HG03521 (cell line): Measurements from ENCODE around the gene FBXO39.
"Not testable (repeated sequence)": the region's sequence is repeated elsewhere in the genome, so short reads cannot be mapped to it uniquely, and the experiment has no call there.

Source experiments
- ATAC-seq: cut with Tn5 transposase; IDR thresholded peaks from one replicate; pipeline ENCODE4 v1.9.1; 2021; ENCODE audit warnings: mild to moderate bottlenecking, moderate library complexity; ENCODE audit not compliant: unreplicated experiment

FBXO39 gene

DNA sequence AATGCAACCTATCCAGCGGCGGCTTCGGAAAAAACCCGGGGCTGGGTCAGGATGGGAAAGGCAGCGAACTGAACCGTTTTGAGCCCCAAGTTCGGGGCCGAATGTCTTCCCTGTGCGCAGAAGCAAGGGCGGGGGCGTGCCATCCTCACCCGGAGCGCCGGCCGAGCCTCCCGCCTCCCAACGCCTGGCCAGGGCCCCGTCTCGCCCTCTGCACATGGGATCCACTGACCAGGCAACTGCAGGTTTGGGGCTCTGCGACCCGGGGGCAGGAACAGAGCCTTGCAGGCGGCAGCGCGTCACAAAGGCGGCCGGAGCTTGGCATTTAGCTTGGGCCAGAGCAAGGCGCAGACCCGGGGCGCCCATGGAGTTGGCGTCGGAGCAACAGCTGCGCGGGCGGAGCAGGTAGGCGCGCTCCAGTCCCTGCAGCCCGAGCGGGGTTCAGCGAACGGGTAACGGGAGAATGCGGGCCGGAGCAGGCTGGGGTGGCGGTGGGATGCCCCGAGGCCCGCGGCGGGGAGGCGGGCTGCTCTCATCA lies at the start of gene FBXO39:
Gene FBXO39 (plus strand): TSS at position 345 of the 535 bp plus-strand sequence. CDS start 3,654 bp downstream, outside the sequence.
- no peak for ATAC-seq

- ATAC-seq, result no peak
These were observed 46.5 kb upstream of the FBXO39 start for GRCh38 chr17:6729531-6729930.

DNA sequence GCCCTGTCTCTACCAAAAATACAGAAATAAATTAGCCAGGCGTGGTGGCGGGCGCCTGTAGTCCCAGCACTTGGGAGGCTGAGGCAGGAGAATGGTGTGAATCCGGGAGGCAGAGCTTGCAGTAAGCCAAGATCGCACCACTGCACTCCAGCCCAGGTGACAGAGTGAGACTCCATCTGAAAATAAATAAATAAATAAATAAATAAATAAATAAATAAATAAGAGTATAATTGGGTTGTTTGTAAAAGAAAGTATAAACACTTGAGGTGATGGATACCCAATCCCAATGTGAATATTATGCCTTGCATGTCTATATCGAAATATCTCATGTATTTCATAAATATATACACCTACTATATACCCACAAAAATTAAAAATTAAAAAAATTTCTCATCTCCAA lies 29.4 kb upstream of the FBXO39 start:
- not testable (repeated sequence) for ATAC-seq

- no peak for ATAC-seq
These were observed 27.4 kb upstream of the FBXO39 start for GRCh38 chr17:6748617-6749016.

DNA sequence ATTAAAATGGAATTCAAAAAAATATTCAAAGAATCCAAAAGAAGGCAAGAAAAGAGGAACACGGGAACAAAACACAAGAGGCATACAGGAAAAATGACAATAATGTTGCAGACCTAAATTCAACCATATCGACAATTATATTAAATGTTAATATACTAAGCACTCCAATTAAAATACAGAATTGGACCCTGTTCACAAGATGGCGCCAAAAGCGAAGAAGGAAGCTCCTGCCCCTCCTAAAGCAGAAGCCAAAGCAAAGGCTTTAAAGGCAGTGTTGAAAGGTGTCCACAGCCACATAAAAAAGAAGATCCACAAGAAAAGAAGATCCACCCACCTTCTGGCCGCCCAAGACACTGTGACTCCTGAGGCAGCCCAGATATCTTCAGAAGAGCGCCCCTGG lies 26.5 kb upstream of the FBXO39 start:
- no peak for ATAC-seq

DNA sequence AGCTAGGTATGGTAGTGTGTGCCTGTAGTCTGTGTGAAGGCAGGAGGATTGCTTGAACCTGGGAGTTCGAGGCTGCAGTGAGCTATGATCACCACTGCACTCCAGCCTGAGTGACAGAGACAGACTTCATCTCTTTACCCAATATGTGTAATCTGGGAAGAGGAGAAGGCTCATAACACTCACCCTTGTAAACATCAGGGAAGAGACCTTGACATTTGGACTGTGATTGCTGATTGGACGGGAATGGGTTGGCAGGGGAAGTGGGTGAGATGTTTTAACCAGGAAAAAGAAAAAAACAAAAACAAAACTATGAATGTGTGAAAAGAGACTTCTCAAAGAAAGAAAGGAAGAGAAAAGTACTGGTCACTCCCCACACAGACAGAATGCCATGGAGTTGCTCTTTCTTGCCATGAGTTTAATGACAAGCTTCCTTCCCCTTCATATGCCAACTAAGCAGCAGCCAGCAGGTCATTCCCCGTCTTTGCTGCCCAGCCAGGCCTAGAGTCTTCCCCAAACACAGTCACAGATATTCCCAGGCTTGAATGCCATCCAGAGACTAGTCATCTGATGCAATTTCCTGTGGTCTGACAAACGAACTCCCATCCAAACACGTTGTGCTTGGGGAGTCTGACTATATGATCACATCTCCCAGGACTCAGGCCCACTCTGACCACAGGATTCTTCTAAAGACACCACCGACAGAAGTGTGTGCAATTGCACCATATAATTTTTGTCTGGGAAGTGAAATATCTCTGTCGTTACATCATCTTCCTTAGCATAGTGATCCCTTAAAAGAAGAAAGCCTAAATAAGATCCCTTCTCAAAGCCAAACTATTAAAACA lies 23.7 kb upstream of the FBXO39 start:
- ATAC-seq, result no peak

- ATAC-seq, result no peak
These were observed 23.0 kb upstream of the FBXO39 start for GRCh38 chr17:6753006-6753445.

GRCh38 chr17:6753546-6753945 lies 22.5 kb upstream of the FBXO39 start:
- ATAC-seq, result no peak

GRCh38 chr17:6755281-6755680 lies 20.7 kb upstream of the FBXO39 start:
- no peak for ATAC-seq

DNA sequence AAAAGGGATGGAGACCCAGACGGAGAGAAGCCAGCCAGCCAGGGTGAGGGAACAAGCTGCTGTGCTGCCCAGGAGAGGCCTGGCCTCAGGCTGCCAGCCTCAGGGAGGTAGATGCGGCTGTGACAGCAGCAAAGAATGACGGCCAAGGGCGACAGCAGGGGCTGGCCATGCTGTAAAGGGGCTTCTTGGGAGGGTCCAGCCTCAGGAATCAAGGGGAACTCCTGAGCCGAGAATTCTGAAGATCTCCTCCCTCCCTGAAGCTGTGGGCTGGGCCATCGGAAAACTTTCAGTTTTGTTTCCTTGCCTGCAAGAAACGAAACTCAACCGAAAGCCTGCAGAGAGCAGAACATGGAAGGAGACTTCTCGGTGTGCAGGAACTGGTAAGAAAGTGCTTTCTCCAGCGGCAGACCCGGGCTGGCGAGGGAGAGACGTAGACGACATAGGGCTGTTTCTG lies 20.3 kb upstream of the FBXO39 start, which contains the start of gene XAF1:
Gene XAF1 (plus strand): TSS at position 316 of the 454 bp plus-strand sequence. CDS start 33 bp downstream, at position 349.
- no peak for ATAC-seq

DNA sequence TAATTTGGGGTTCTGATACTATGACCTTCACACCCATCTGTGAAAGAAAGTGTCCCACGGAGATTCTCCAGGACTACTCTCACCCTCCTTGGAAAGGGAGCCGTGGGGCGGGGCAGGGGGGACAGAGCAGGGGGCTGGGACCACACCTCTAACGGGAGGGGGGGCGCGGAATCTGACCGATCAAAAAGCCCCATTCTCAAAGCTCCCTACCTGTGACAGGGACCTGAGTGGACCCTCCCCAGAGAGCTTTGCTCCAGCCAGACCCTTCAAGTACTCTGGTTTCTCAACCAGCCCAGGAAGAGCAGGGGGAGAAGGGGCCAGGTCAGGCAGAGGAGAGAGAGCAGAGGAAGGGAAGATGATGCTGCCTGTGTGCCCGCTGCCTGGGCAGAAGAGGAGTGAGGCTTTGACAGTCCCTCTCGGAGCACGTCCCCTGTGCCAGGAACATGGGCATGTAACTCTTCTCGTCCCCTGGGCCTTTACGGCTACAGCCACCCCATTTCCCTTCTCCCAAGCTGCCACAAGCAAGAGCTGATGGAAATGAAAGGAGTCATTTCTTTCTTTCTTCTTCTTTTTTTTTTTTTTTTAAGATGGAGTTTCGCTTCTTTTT lies 19.5 kb upstream of the FBXO39 start:
- no peak for ATAC-seq

DNA sequence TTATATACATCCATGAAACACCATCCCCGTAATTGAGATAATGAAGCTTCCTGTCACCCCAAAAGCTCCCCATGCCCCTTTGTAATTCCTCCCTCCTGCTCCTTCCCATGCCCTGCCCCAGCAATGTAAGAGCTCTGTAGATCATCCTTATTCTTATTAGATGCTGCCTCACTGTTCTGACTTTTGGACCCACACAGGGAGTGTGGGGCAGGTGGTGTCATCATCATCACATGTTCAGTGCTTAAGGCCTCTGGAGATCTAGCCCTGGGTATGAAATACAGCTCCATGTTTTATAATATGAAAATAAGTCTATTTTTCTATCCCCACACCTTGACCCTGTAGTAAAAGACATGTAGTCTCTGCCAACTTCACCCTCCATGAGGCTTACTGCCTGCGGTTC lies 18.3 kb upstream of the FBXO39 start:
- no peak for ATAC-seq

DNA sequence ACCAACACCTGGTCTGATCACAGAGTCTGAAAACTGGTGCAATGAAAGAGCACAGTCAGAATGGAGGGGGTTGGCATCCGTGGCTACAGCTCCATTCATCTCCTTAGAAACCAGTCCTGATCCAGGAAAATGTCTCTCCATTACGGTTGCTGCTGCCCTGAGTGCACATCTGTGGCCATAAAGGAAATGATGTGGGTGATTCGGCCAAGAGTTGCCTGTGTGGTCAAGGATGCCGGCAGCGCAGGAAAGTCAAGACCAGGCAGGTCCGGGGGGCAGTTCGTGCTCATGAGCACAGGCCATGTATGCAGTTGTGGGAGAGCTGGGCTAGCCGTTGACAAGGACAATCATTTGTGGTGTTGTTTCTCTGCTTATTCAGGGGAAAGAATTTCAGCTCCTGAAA lies 14.2 kb upstream of the FBXO39 start:
- no peak for ATAC-seq

DNA sequence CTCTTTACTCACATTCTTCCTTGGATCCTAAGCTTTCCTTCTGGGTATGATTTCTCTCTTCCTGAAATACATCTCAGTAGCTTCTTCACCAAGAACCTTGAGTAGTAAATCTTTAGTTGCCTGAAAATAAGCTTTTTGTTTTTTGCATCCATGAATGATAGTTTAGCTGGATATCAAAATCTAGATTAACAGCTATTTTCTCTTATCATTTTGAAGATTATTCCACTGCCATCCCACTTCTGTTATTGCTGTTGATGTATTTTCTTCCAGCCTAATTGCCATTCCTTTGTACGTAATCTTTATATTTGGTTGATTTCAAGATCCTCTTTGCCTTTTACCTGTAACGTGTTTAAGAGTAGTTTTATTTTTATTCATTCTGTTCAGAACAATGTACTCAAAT lies 7.6 kb upstream of the FBXO39 start:
- ATAC-seq, result no peak

GRCh38 chr17:6772016-6772415 lies 4.0 kb upstream of the FBXO39 start:
- no peak for ATAC-seq

GRCh38 chr17:6774906-6775305 lies 1.1 kb upstream of the FBXO39 start:
- not testable (repeated sequence) for ATAC-seq

DNA sequence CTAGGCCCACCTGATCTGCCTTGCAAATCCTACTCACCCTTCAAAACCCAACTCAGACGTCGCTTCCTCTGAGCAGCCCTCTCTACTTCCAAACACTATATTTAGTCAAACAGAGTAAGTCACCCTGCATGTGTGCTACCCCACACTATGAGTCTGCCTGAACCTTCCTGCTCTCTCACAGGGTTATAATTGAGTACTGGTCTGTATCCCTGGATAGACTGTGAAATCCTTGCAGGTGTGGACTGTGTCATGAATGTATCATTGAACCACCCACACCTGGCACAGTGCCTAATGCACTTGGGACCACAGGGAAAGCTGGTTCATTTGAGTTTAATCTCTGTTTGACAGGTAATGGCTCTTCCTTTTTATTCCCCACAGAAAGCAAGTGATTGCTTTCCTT lies 3.4 kb downstream of the FBXO39 start:
- no peak for ATAC-seq

DNA sequence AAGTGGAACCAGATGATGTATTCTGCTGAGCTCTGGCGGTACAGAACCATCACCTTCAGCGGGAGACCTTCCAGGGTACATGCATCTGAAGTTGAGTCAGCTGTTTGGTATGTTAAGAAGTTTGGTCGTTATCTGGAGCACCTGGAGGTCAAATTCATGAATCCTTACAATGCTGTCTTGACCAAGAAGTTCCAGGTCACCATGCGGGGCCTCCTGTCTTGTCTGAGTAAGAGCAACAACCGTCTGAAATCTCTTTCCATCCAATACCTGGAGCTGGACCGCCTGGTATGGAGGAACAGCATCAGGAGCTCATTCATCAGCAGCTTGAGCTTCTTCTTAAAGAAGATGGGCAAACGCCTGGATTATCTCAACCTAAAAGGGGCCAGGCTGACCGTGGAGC lies 4.0 kb downstream of the FBXO39 start:
- ATAC-seq, result no peak

GRCh38 chr17:6780886-6781285 lies 4.9 kb downstream of the FBXO39 start:
- ATAC-seq, result no peak

- no peak for ATAC-seq
These were observed 6.2 kb downstream of the FBXO39 start for GRCh38 chr17:6782244-6782643.

- no peak for ATAC-seq
These were observed 10.6 kb downstream of the FBXO39 start for GRCh38 chr17:6786618-6787017.
